SK-N-SH treated with all-trans-retinoic acid at 6 μM for 48 hours (cell line): Measurements from ENCODE around the gene SCN2B.

ENCODE experiments used
- CREB5 ChIP-seq: fragments of 250-450 bp; sonication (Bioruptor Pico); IDR thresholded peaks from 2 replicates; pipeline ENCODE4 v1.5.1; 2020; ENCODE audit warnings: low read depth, mild to moderate bottlenecking, moderate library complexity
- OSR1 ChIP-seq: fragments of 250-450 bp; sonication (Bioruptor Pico); IDR thresholded peaks from 2 replicates; pipeline ENCODE4 v1.8.0; 2022; ENCODE audit warnings: moderate library complexity, mild to moderate bottlenecking, inconsistent platforms
- POU6F1 ChIP-seq: fragments of 250-450 bp; sonication (Bioruptor Pico); IDR thresholded peaks from 2 replicates; pipeline ENCODE4 v1.8.0; 2021; ENCODE audit warnings: low read depth, mild to moderate bottlenecking, moderate library complexity, borderline replicate concordance
- PPARA ChIP-seq: fragments of 250-450 bp; sonication (Bioruptor Pico); IDR thresholded peaks from 2 replicates; pipeline ENCODE4 v1.5.0; 2020; ENCODE audit warnings: mild to moderate bottlenecking, borderline replicate concordance
- RARB ChIP-seq: fragments of 250-450 bp; sonication (Bioruptor Pico); IDR thresholded peaks from 2 replicates; pipeline ENCODE4 v1.8.0; 2021; ENCODE audit warnings: mild to moderate bottlenecking, moderate library complexity
- TOX ChIP-seq: fragments of 250-450 bp; sonication (Bioruptor Pico); IDR thresholded peaks from 2 replicates; pipeline ENCODE4 v1.8.0; 2021; ENCODE audit warnings: mild to moderate bottlenecking, moderate library complexity, borderline replicate concordance
- ZFP30 ChIP-seq: fragments of 450-650 bp; formaldehyde crosslinking; IDR thresholded peaks from 2 replicates; pipeline ENCODE4 v1.5.0; 2022; ENCODE audit warnings: mild to moderate bottlenecking, moderate library complexity
- ZNF8 ChIP-seq: fragments of 450-650 bp; formaldehyde crosslinking; IDR thresholded peaks from 2 replicates; pipeline ENCODE4 v1.5.0; 2020; ENCODE audit warnings: mild to moderate bottlenecking, moderate library complexity
- TF ChIP-seq, protein P1 (sequence below): fragments of 250-450 bp; sonication (Bioruptor Pico); IDR thresholded peaks from 2 replicates; pipeline ENCODE4 v1.8.0; 2020; ENCODE audit warnings: mild to moderate bottlenecking, moderate library complexity, borderline replicate concordance

DNA sequence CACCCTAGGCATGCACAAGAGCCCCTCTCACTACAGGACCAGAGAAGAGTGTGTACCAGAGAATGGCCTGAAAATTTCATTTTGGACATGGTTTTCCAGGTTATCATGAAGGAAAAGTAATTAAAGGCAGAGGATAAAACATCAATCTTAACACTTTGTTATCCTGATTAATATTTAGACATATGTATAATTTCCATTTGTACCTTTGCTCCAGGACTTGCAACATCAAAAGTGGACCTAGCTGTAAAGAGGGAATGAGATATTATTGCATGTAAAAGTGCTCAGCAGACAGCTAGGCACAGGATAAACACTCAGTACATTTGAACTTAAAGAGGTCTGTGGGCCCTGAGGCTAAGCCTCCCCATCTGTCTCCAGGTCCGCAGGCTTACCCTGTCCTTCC, 21.8 kb downstream of the SCN2B start:
- no peak for TF ChIP-seq ZNF8 (CRISPR knock-in tag)
- no peak for TF ChIP-seq PPARA (CRISPR knock-in tag)
- no peak for TF ChIP-seq ZFP30
- no peak for TF ChIP-seq RARB (CRISPR knock-in tag)
- no peak for TF ChIP-seq TOX (CRISPR knock-in tag)
- TF ChIP-seq, protein P1, sequence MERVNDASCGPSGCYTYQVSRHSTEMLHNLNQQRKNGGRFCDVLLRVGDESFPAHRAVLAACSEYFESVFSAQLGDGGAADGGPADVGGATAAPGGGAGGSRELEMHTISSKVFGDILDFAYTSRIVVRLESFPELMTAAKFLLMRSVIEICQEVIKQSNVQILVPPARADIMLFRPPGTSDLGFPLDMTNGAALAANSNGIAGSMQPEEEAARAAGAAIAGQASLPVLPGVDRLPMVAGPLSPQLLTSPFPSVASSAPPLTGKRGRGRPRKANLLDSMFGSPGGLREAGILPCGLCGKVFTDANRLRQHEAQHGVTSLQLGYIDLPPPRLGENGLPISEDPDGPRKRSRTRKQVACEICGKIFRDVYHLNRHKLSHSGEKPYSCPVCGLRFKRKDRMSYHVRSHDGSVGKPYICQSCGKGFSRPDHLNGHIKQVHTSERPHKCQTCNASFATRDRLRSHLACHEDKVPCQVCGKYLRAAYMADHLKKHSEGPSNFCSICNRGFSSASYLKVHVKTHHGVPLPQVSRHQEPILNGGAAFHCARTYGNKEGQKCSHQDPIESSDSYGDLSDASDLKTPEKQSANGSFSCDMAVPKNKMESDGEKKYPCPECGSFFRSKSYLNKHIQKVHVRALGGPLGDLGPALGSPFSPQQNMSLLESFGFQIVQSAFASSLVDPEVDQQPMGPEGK (CRISPR knock-in tag): no peak
- TF ChIP-seq POU6F1 (CRISPR knock-in tag): no peak
- TF ChIP-seq OSR1 (CRISPR knock-in tag): no peak
- TF ChIP-seq CREB5 (CRISPR knock-in tag): no peak
